Gastroesophageal sphincter (tissue), 3 donors: ENCODE measurements around the gene KYAT1.

Experiments
- CTCF ChIP-seq, 4 experiments: fragments of 200-600 bp in 2 of 4; fragments of 450-650 bp in 2 of 4; sonication (generic) in 1 of 4; IDR thresholded peaks; one replicate each; pipeline ENCODE4 v1.5.1; 2017 to 2019; ENCODE audit warnings: antibody characterized with exemption in 4 of 4, mild to moderate bottlenecking in 2 of 4, moderate library complexity in 2 of 4
- EP300 ChIP-seq: sonication (generic); formaldehyde crosslinking; IDR thresholded peaks from one replicate; pipeline ENCODE4 v1.6.1; 2017; ENCODE audit warnings: antibody characterized with exemption, mild to moderate bottlenecking
- POLR2A ChIP-seq, 2 donors: fragments of 450-650 bp; IDR thresholded peaks; one replicate each; pipeline ENCODE4 v1.6.1; 2017; ENCODE audit warnings: antibody characterized with exemption in 2 of 2, mild to moderate bottlenecking in 2 of 2, moderate library complexity in 1 of 2
- POLR2AphosphoS5 ChIP-seq: sonication (generic); formaldehyde crosslinking; IDR thresholded peaks from one replicate; pipeline ENCODE4 v1.6.1; 2017; ENCODE audit warnings: antibody characterized with exemption

- no peak for TF ChIP-seq CTCF (IDR thresholded peaks at IDR 0.05)
- TF ChIP-seq POLR2A (IDR thresholded peaks at IDR 0.05) = no peak
- TF ChIP-seq POLR2AphosphoS5 = no peak
- TF ChIP-seq EP300 = no peak
Measured at GRCh38 chr9:128913048-128913900, 31.5 kb upstream of the KYAT1 start.
